ENCODE data around the gene CNDP1.

The CNDP1 gene

DNA sequence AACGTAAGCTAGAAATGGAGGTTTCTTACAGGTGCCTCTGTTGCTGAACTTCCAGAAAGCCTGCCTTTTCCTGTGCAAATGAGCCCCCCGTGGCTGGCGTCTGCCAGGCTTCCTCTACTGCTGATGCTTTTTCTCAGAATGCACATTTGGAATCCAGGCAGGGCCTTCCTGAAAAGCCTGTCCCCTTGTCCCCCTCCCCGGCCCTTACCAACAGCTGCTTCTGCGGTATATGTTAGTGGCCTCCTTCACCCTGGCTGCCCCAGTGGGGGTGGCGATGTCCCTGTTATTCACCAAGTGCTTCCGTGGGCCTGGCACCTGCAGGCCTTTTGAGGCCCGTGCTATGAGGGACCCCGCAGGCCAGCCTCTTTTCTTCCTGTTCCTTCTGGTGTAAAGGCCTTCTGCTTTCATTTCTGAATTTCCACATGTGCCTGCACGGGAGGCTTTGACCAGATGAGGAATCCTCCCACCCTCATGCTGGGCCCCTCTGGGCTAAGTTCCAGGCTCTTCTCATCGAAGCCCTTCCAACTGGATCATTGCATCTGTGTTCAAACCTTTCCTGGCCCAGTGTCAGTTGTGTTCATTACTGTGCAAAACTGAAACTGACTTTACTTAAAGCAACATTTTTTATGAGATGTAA, 27.7 kb upstream of the CNDP1 start:
- DNase-seq (ENCODE audit: low spot score) = no peak

GRCh38 chr18:74507097-74507881, 27.0 kb upstream of the CNDP1 start:
- DNase-seq (ENCODE audit: low spot score) = no peak
- no peak for FAIRE-seq

More for the DNA sequence above, 27.7 kb upstream of the CNDP1 start:
- no peak for FAIRE-seq

- no peak for DNase-seq (ENCODE audit: low spot score)
- FAIRE-seq = no peak
Observed at GRCh38 chr18:74507927-74508326, 26.4 kb upstream of the CNDP1 start.

DNA sequence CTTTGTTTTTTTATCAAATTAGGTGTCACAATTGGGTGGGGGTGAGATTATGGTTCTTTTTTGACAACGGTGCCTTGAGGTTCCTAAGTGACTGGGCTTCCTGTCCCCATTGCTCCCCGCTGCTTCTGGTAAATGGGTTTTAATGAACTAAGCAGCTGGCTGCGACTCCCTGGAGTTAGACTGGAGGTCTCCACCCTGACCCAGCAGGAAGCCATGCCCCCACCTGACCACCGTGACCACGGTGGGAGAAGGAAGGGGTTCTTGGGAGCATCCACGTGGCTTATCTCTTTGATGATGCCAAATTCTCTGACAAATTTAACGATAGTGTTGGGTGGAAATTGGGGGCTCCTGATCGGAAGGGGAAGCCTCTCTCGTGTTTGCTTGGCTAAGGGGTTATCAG, 25.9 kb upstream of the CNDP1 start:
- DNase-seq (ENCODE audit: low spot score) (no peak), FAIRE-seq (no peak)

DNA sequence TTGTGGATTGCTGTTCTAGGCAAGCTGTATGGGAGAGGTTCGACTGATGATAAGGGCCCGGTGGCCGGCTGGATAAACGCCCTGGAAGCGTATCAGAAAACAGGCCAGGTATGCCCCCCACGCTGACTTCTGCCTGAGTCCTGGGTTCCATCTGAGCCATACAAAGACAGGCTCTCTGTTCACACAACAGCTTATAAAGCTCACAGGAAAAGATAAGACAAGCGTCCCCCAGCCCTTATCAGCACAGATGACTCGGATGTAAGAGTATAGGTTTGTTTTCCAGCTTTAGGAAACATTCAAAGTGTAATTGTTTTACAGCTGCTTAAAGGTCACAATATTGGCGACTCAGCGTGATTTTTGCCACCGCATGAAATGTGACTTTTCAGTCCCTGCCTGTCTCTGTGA, 25.5 kb upstream of the CNDP1 start:
- FAIRE-seq (no peak), DNase-seq (ENCODE audit: low spot score) (no peak)

GRCh38 chr18:74509856-74510769, 24.2 kb upstream of the CNDP1 start:
- DNase-seq (ENCODE audit: low spot score) = no peak
- FAIRE-seq = no peak

DNA sequence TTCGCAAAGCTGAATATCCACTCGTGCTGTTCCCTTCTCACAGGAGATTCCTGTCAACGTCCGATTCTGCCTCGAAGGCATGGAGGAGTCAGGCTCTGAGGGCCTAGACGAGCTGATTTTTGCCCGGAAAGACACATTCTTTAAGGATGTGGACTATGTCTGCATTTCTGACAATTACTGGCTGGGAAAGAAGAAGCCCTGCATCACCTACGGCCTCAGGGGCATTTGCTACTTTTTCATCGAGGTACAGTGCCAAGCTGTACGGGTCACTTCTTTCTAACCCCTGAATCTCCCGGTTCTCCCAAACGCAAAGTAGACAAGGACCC, 23.6 kb upstream of the CNDP1 start:
- DNase-seq (ENCODE audit: low spot score) (no peak), FAIRE-seq (no peak)

DNA sequence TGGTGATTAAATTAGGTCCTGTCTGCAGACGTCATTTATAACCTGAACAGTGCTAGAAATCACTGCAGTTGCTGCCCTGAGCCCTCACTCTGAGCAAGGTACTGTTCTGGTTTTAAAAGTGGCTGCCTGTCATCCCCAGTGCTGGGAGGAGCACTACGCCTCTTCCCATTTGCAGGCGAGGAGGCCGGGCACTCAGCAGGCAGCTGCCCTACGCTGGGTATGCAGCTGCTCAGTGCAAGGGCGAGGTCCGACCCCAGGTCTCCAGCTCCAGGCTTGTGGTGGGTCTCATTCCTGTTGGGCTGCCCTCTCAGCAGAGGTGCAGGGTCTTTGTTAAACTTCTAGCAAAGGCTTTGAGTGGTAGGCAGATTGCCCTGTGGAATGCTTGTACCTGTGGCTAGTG, 22.5 kb upstream of the CNDP1 start:
- FAIRE-seq (no peak), DNase-seq (ENCODE audit: low spot score) (no peak)

DNA sequence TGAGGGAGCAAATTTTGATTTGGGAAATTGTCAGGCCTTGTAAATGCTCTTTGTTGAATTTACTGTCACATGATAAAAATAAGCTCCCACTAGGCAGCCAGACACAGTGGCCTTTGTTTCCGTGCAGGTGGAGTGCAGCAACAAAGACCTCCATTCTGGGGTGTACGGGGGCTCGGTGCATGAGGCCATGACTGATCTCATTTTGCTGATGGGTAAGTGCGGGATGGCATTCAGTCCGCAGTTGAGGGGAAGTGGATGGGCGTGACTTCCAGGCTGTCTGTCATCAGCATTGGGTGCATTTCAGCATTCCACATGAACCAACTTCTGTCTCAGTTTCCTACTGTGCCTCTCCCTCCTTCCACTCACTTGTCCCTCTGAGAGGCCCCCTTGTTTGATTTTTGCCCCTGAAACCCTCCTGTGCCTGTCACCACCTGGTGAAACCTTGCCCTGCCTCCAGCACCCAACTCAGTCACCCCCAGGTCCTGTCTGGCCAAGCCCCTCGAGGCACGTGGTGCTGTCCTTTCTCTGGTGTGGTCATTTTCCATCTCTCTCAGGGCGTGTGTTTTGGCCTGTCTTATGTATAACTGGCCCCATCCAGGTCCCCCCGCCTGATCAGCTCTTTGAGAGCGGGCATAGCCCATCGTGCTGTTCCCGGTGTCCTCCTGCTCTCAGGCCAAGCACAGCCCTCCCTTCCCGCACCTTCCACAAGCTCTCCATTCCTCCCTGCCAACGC, 21.8 kb upstream of the CNDP1 start:
- no peak for FAIRE-seq
- no peak for DNase-seq (ENCODE audit: low spot score)

- FAIRE-seq = no peak
- DNase-seq (ENCODE audit: low spot score) = no peak
Observed at GRCh38 chr18:74513149-74513882, 21.0 kb upstream of the CNDP1 start.

DNA sequence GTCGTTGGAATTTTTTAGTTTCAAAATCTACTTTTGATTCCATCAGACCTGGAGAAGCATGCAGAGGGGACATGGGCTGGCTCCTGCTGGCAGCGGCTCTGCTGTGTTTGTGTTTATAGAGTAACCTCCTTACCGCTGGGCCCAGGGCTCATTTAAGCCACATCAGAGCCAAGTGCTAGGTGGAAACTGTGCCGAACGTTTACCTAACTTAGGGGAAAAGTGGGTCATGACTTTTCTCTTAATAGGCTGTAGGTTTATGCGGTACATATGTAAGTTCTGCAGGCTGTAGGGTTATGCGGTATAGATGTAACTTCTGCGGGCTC, 20.5 kb upstream of the CNDP1 start:
- FAIRE-seq (no peak), DNase-seq (ENCODE audit: low spot score) (no peak)

DNA sequence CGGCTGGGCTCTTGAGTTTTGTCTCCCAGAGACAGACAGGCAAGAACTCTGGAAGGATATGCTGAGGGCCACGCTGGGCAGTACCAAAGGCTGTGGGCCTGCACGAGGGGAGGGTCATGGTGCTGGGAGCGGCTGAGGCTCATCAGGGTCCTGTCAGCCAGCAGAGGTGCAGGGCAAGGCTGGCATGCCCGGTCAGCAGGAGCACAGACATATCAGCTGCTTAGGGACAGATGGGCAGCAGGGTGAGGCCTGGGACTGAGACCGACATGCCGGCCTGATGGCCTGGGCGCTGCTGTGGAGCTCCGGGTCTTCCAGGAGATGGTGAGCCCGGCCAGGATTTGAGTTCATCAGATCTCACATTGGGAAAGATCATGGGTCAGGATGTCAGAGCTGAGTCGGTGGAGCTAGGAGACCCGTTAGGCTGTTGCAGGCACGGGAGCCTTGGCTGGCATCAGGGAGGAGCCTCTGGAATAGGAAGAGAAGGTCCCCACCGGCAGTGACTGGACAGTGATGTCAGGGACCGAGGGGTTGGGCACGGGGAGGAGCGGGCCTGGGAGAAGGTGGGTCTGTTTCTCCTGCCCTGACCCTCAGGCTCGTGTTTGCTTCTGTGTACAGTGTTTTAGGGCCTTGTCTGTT, 19.3 kb upstream of the CNDP1 start:
- DNase-seq (ENCODE audit: low spot score) (no peak), FAIRE-seq (no peak)

- DNase-seq (ENCODE audit: low spot score) (no peak), FAIRE-seq (no peak)
Observed at GRCh38 chr18:74515620-74516231, 18.6 kb upstream of the CNDP1 start.

- no peak for FAIRE-seq
- no peak for DNase-seq (ENCODE audit: low spot score)
Observed at GRCh38 chr18:74516271-74517235, 17.7 kb upstream of the CNDP1 start.

DNA sequence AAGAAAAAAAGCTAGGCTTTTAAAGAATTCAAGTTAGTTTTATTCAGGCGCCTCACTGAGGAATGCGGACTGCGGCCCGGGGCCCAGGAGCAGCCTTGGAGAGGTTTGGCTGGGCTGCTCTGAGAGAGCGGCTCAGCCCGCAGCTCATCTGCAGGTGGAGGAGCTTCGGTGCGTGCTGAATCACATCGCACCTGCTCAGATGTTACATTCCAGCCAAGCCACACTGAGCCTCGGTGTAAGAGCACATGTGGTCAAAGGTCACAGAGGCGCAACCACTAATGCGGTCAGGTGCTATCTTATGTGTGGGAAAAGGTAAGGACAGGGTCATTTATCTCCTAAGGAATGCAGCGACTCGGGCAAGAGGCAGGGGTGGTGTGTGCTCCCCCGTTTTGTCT, 17.1 kb upstream of the CNDP1 start:
- DNase-seq (ENCODE audit: low spot score) (no peak), FAIRE-seq (no peak)

DNA sequence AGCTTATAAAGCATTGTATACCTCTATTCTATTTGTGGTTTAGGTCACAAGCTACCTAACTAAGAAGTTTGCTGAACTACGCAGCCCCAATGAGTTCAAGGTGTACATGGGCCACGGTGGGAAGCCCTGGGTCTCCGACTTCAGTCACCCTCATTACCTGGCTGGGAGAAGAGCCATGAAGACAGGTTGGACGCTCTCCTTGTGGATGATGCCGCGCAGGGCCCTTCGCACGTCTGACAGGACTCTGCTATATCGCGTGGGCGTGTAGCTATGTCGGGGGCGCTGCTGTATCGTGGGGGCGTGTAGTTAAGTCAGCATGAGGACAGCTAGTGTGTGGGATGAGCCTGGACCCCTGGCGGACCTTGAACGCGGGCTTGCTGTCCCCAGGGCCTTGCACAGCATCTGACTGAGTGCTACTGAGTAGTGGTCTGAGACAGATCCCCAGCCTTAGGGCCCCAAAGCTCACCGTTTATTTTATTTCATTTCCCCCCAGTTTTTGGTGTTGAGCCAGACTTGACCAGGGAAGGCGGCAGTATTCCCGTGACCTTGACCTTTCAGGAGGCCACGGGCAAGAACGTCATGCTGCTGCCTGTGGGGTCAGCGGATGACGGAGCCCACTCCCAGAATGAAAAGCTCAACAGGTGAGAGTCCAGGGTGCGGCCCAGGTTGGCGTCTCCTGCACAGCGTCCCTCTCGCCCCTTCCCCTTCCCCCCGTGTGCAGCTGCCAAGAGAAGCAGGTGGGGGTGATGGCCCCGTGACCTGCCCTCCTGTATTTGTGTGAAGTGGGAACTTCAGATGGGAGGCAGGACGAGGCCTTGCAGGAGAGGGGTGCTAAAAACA, 15.6 kb upstream of the CNDP1 start:
- no peak for DNase-seq (ENCODE audit: low spot score)
- FAIRE-seq = no peak

DNA sequence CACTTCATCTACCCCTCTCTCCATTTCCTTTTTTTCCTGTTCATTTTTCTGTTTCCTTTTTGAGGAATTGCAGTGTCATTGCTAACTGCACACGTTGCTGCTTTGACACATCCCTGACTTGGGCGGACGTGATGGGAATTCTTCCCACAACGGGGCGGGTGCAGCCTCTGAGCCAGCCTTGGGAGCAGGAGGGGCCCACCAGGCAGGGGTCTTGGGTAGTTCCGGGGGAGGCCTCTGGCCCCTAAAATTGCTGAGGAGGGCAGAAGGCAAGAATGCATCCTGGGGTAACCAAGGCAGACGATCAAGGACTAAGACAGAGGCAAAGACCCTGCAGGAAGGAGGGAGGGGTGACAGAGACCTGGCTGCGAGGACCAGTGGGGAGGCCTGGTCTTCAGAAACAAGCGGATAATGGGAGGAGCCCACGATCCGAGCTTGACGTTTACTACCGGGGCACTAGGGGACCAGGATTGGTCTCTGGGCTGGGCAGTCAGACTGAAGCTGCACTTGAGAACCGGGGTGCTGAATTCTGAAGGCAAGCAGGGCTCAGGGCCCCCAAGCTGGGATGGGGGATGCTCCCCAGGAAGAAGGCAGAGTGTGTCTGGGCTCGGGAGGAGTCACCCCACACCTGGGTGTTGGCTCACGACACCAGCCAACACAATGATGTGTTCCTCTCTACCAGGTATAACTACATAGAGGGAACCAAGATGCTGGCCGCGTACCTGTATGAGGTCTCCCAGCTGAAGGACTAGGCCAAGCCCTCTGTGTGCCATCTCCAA, 14.8 kb upstream of the CNDP1 start:
- no peak for FAIRE-seq
- DNase-seq (ENCODE audit: low spot score) = no peak
